MM.1S (cell line): ENCODE results near the gene OIT3.

Experiments used
- CTCF ChIP-seq: fragments of 300-600 bp; sonication (generic); IDR thresholded peaks from 2 replicates; pipeline ENCODE4 v1.5.1; 2016; ENCODE audit warnings: antibody characterized with exemption, low read length, mixed read lengths
- EZH2phosphoT487 ChIP-seq: fragments of 300-600 bp; sonication (generic); IDR thresholded peaks from 2 replicates; pipeline ENCODE4 v1.6.1; 2018; ENCODE audit warnings: antibody characterized with exemption, low read length

DNA sequence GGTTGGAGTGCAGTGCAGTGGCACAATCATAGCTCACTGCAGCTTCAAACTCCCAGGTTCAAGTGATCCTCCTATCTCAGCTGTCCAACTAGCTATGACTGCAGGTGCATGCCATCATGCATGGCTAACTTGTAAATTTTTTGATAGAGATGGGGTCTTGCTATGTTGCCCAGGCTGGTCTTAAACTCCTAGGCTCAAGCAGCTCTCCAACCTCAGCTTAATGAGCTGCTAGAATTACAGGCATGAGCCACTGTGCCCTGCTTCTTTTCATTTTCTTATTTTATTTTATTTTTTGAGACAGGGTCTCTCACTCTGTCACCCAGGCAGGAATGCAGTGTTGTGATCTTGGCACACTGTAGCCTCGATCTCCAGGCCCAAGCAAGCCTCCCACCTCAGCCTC lies 53.4 kb downstream of the OIT3 start:
- TF ChIP-seq CTCF: no peak
- TF ChIP-seq EZH2phosphoT487: no peak
